GM10248 (cell line): ENCODE measurements around the gene NUMBL.

Experiments used
- CTCF ChIA-PET: fragments of 300-600 bp; sonication (Branson Sonifier 250); formaldehyde crosslinking; extraction: SDS; loops from one replicate; lab custom pipeline; 2021; ENCODE audit warnings: antibody characterized with exemption; lab: Yijun Ruan, JAX
- POLR2A ChIA-PET: fragments of 350-650 bp; sonication (Branson Sonifier 250); formaldehyde crosslinking; extraction: SDS; loops from one replicate; lab custom pipeline; 2020; ENCODE audit warnings: antibody characterized with exemption; lab: Yijun Ruan, JAX
- DNase-seq: peaks from one replicate; pipeline ENCODE4 v3.0.0; 2012; ENCODE audit errors: extremely low spot score
- TF ChIP-seq, protein P1 (sequence below): IDR thresholded peaks from 2 replicates; pipeline ENCODE4 v1.5.1; 2012; ENCODE audit warnings: mild to moderate bottlenecking, low read depth; ENCODE audit errors: extremely low read depth, missing control alignments, control extremely low read depth

The NUMBL gene

DNA sequence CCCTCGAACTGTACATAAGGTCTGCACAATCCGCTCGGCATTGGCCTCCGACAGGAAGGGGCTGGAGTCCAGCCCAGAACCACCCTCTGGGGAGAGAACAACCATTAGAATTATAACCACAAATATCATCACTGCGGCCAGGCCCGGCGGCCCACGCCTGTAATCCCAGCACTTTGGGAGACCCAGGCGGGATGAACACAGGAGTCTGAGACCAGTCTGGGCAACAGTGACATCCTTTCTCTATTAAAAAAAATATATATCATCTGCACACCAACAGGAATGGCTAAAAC lies 14.9 kb upstream of the NUMBL start:
- POLR2A ChIA-PET: no interaction called here
- CTCF ChIA-PET: no interaction called here
- TF ChIP-seq, protein P1, sequence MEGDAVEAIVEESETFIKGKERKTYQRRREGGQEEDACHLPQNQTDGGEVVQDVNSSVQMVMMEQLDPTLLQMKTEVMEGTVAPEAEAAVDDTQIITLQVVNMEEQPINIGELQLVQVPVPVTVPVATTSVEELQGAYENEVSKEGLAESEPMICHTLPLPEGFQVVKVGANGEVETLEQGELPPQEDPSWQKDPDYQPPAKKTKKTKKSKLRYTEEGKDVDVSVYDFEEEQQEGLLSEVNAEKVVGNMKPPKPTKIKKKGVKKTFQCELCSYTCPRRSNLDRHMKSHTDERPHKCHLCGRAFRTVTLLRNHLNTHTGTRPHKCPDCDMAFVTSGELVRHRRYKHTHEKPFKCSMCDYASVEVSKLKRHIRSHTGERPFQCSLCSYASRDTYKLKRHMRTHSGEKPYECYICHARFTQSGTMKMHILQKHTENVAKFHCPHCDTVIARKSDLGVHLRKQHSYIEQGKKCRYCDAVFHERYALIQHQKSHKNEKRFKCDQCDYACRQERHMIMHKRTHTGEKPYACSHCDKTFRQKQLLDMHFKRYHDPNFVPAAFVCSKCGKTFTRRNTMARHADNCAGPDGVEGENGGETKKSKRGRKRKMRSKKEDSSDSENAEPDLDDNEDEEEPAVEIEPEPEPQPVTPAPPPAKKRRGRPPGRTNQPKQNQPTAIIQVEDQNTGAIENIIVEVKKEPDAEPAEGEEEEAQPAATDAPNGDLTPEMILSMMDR: no peak
- no peak for DNase-seq

DNA sequence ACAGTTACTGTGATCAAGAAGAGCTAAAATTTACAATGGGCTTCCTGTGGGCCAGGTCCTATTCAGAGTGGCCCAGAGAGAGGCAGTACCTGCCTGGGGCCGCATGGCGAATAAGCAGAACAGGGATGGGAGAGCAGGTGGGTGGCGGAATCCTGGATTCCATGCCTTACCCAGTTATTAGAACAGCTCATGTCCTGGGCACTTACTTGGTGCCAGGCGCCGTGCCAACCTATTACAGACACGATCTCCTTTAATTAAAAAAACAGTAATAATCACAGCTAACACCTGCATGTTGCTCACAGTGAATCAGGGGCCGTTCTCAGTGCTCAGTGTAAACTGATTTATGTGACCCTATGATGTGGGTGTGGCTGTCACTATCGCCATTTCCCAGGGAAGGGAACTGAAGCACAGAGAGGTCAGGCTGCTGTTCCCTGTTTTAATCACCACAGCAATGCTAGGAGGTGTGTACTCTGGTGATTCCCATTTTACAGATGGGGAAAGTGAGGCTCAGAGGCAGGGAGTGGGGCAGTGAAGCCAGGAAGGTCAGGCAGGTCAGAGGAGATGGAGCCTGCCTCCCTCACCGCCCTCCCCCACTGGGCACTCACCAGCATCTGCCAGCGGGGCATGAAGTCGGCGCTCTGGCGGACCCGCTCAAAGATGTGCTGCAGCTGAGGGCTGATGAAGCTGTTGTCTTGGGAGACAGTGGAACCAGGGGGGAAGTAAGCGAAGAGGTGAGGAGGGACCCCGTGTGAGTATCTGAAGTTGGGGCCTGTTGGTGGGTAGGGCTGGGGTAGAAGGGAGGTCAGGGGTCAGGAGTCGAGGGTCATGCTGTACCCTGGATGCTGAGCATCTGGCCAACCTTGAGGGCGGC lies 14.3 kb upstream of the NUMBL start:
- DNase-seq: no peak
- CTCF ChIA-PET: interaction anchor here (0.7 to 1.7 kb wide), 2 partner anchors 41 to 240 kb away, joined by 3 to 5 read pairs; no protein-coding TSS in a partner anchor
- TF ChIP-seq, protein P1: no peak
- POLR2A ChIA-PET: interaction anchor here (1.5 kb wide), 1 partner anchor 14 kb away, joined by 6 read pairs; no protein-coding TSS in a partner anchor

DNA sequence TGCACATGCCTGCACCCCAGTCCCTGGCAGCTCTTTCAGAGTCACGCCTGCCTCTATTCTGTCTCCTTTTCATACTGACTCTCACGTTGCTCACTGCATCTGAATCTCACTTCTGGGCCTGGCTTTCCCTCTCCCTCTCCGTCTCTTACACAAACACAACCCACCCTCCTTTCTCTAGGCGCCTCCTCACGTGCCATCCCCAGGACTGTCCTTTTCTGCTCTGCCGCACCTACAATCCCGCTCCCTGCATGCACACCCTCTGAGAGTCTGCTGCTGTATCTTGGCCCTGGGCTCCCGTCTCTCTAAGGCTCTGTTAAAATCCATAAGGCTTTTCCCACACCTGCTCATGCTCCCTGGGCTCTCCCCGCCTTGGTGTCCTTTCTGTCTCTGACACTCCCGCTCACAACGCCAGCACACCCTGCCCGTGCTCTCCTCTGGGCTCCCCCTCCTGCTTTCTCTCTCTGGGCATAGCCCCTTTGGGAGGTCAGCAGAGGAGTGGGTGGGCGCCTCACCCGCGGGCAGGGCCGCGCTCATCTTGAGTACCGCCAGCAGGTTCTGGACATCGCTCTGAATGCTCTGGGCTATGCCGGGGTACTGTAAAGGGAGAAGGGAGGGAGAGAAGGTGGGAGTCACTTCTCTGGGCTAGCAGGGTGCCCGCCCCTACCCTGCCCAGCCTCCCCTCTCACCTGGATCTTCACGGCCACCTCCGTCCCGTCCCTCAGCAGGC lies 12.7 kb upstream of the NUMBL start:
- TF ChIP-seq, protein P1: no peak
- ChIA-PET CTCF (interaction anchor here (1.2 to 1.7 kb wide), 4 partner anchors 13 to 68 kb away, joined by 3 to 5 read pairs (median 4); partner anchors contain the start of gene COQ8B), POLR2A (interaction anchor here (1.5 kb wide), 1 partner anchor 12 kb away, joined by 6 read pairs; no protein-coding TSS in a partner anchor)
- DNase-seq: no peak

DNA sequence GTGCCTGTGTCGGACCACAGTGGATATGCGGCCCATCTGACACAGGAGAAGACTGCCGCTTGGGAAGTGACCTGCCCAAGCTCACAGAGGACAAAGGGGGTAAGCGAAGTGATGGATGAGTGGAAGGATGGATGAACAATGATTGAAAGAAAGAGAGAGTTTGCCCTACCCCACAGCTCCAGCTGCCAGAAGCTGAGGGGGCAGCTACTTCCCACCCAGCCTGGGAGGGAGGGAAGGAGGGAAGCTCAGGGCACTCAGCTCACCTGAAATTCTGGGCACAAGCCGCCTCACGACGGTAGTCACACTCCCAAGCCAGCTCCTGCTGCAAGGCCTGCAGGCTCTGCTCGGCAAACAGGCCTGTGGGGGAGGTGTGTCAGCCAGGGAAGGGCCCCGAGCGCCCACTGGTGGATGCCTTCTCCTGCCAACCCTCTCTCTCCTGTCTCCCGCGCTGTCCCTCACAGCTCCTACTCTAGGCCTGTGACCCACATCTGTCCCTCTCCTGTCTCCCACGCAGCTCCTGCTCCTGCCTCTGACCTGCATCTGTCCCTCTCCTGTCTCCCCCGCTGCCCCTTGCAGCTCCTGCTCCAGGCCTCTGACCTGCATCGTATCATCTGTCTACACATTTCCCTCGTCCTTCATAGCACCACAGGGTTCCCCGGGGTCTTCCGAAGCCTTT lies 12.0 kb upstream of the NUMBL start:
- TF ChIP-seq, protein P1: no peak
- ChIA-PET CTCF (interaction anchor here (0.9 to 1.5 kb wide), 4 partner anchors 14 to 67 kb away, joined by 3 to 4 read pairs (median 3); partner anchors contain the start of gene COQ8B), POLR2A (no interaction called here)
- no peak for DNase-seq

DNA sequence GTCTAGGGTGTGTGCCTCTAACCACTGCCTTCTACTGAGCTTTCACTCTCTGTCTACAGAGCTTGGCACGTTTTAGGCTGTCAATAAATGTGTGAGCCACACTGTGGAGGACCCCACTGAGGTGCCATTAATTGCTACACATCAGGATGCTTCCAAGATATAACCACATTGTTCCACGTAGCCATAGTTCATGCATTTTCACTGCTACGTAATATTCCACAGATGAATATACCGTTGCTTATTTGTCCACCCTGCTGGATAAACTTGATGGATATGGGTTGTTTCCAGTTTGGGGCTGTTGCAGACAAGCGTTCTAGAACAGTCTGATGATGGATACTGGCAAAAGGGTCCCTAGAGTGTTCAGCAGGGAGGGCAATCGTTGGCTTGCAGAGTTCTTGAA lies 11.3 kb upstream of the NUMBL start:
- ChIA-PET CTCF (interaction anchor here (0.9 to 1.3 kb wide), 3 partner anchors 14 to 67 kb away, joined by 3 to 4 read pairs (median 3); no protein-coding TSS in a partner anchor), POLR2A (no interaction called here)
- DNase-seq: no peak
- TF ChIP-seq, protein P1: no peak

DNA sequence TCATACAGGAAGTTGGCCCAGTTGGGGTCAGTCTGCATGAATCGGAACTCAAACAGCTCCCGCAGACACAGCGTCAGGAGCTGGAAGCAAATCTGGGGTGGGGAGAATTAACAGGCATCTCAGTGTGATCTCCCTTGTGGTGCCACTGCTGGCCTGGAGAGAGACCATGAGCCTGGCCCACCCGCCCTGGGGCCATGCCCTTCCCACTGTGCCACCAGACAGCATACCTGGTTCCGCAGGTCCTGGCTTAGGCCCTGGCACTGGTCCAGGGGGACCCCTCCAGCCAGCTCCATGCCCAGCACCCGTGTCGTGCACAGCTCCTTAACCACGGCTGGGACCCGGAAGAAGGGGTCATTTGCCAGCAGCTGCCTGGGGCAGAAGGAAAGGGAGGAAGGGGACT lies 9.6 kb upstream of the NUMBL start:
- DNase-seq: no peak
- CTCF ChIA-PET: interaction anchor here (1.0 to 1.5 kb wide), 2 partner anchors 9 to 66 kb away, joined by 4 to 5 read pairs; no protein-coding TSS in a partner anchor
- POLR2A ChIA-PET: no interaction called here
- TF ChIP-seq, protein P1: no peak
